Measurements from ENCODE around the gene PDXK.

PDXK gene

GRCh38 chr21:43741423-43742096 lies 22.6 kb downstream of the PDXK start:
- no peak for DNase-seq

GRCh38 chr21:43743947-43744346 lies 25.0 kb downstream of the PDXK start:
- DNase-seq: no peak

GRCh38 chr21:43744725-43745124 lies 25.8 kb downstream of the PDXK start:
- no peak for DNase-seq

GRCh38 chr21:43745772-43746517 lies 27.0 kb downstream of the PDXK start:
- DNase-seq: no peak

GRCh38 chr21:43748622-43749021 lies 29.7 kb downstream of the PDXK start:
- no peak for DNase-seq

GRCh38 chr21:43749651-43750262 lies 30.8 kb downstream of the PDXK start:
- DNase-seq: no peak

GRCh38 chr21:43750339-43751033 lies 31.6 kb downstream of the PDXK start:
- no peak for DNase-seq

- no peak for DNase-seq
Observed at GRCh38 chr21:43751955-43752591, 33.1 kb downstream of the PDXK start.

GRCh38 chr21:43752758-43753438 lies 34.0 kb downstream of the PDXK start:
- no peak for DNase-seq

GRCh38 chr21:43753439-43753799 lies 34.5 kb downstream of the PDXK start:
- DNase-seq: no peak

- DNase-seq: no peak
Observed at GRCh38 chr21:43754948-43755781, 36.2 kb downstream of the PDXK start.

- no peak for DNase-seq
Observed at GRCh38 chr21:43755820-43756594, 37.1 kb downstream of the PDXK start.

- peak in 3 of 51 donors; percentile 23 to 58 (median 28) for DNase-seq
Observed at GRCh38 chr21:43757601-43758000, 38.7 kb downstream of the PDXK start.

- peak in 1 of 51 donors; percentile 15 for DNase-seq
Observed at GRCh38 chr21:43758111-43758641, 39.2 kb downstream of the PDXK start.

- DNase-seq: no peak
Observed at GRCh38 chr21:43758811-43759210, 39.9 kb downstream of the PDXK start.

- DNase-seq: no peak
Observed at GRCh38 chr21:43759651-43760050, 40.7 kb downstream of the PDXK start.

- DNase-seq: no peak
Observed at GRCh38 chr21:43760391-43760958, 41.5 kb downstream of the PDXK start.

GRCh38 chr21:43761886-43762285 lies 43.0 kb downstream of the PDXK start:
- DNase-seq: no peak

Data from hypothalamus (tissue), 51 donors.